ENCODE data around the gene ABCB8. TPM values are rescaled to one million over a fixed set of nuclear protein-coding genes. Genes with fewer than 3 reads are reported as not detected.
A peak's percentile ranks its signal among the peaks of the same experiment; 100 is the strongest.

Gene ABCB8
- total RNA-seq, 1 donor from 2014 or later: 57.1 TPM

- no peaks in the 10 kb centered on the region for H3K36me3 Mint-ChIP-seq (ENCODE audit: unreplicated experiment)
- H3K27me3 Mint-ChIP-seq (ENCODE audit: unreplicated experiment): peaks cover 3% of the 10 kb centered on the region
- H3K4me3 Mint-ChIP-seq (ENCODE audit: unreplicated experiment): no peak overlapping the region
- no peak for TF ChIP-seq CTCF (IDR thresholded peaks at IDR 0.05; ENCODE audit: partially characterized antibody, unreplicated experiment)
- peaks cover 6% of the 10 kb centered on the region for H3K9me3 Mint-ChIP-seq (ENCODE audit: unreplicated experiment)
- no peak for DNase-seq
- H3K4me1 Mint-ChIP-seq (ENCODE audit: low read depth, unreplicated experiment): peaks cover 2% of the 10 kb centered on the region
- no peak overlapping the region for H3K27ac Mint-ChIP-seq (ENCODE audit: unreplicated experiment)
Observed at GRCh38 chr7:151001546-151001945, 26.7 kb upstream of the ABCB8 start.

- no peak for TF ChIP-seq CTCF (IDR thresholded peaks at IDR 0.05; ENCODE audit: partially characterized antibody, unreplicated experiment)
- no peak for DNase-seq
- Mint-ChIP-seq H3K27ac (ENCODE audit: unreplicated experiment) (no peak overlapping the region), H3K4me3 (ENCODE audit: unreplicated experiment) (peak overlapping the region; percentile 8), H3K27me3 (ENCODE audit: unreplicated experiment) (peaks cover 2% of the 10 kb centered on the region), H3K36me3 (ENCODE audit: unreplicated experiment) (no peaks in the 10 kb centered on the region), H3K4me1 (ENCODE audit: low read depth, unreplicated experiment) (peaks cover 6% of the 10 kb centered on the region), H3K9me3 (ENCODE audit: unreplicated experiment) (peaks cover 6% of the 10 kb centered on the region)
Observed at GRCh38 chr7:151003572-151003971, 24.7 kb upstream of the ABCB8 start.

GRCh38 chr7:151005566-151005965, 22.7 kb upstream of the ABCB8 start:
- peaks cover 6% of the 10 kb centered on the region for H3K9me3 Mint-ChIP-seq (ENCODE audit: unreplicated experiment)
- H3K27ac Mint-ChIP-seq (ENCODE audit: unreplicated experiment): no peak overlapping the region
- no peak for DNase-seq
- peaks cover 2% of the 10 kb centered on the region for H3K27me3 Mint-ChIP-seq (ENCODE audit: unreplicated experiment)
- H3K4me3 Mint-ChIP-seq (ENCODE audit: unreplicated experiment): no peak overlapping the region
- peaks cover 6% of the 10 kb centered on the region for H3K4me1 Mint-ChIP-seq (ENCODE audit: low read depth, unreplicated experiment)
- H3K36me3 Mint-ChIP-seq (ENCODE audit: unreplicated experiment): no peaks in the 10 kb centered on the region
- TF ChIP-seq CTCF (IDR thresholded peaks at IDR 0.05; ENCODE audit: partially characterized antibody, unreplicated experiment): no peak

- Mint-ChIP-seq H3K9me3 (ENCODE audit: unreplicated experiment) (peaks cover 6% of the 10 kb centered on the region), H3K27ac (ENCODE audit: unreplicated experiment) (no peak overlapping the region), H3K27me3 (ENCODE audit: unreplicated experiment) (peaks cover 5% of the 10 kb centered on the region), H3K4me1 (ENCODE audit: low read depth, unreplicated experiment) (peaks cover 6% of the 10 kb centered on the region), H3K36me3 (ENCODE audit: unreplicated experiment) (no peaks in the 10 kb centered on the region), H3K4me3 (ENCODE audit: unreplicated experiment) (no peak overlapping the region)
- DNase-seq: no peak
- TF ChIP-seq CTCF (IDR thresholded peaks at IDR 0.05; ENCODE audit: partially characterized antibody, unreplicated experiment): no peak
Observed at GRCh38 chr7:151006590-151007300, 21.5 kb upstream of the ABCB8 start.

- DNase-seq: no peak
- H3K27ac Mint-ChIP-seq (ENCODE audit: unreplicated experiment): no peak overlapping the region
- H3K4me3 Mint-ChIP-seq (ENCODE audit: unreplicated experiment): no peak overlapping the region
- no peaks in the 10 kb centered on the region for H3K36me3 Mint-ChIP-seq (ENCODE audit: unreplicated experiment)
- peaks cover 7% of the 10 kb centered on the region for H3K4me1 Mint-ChIP-seq (ENCODE audit: low read depth, unreplicated experiment)
- no peak for TF ChIP-seq CTCF (IDR thresholded peaks at IDR 0.05; ENCODE audit: partially characterized antibody, unreplicated experiment)
- peaks cover 10% of the 10 kb centered on the region for H3K9me3 Mint-ChIP-seq (ENCODE audit: unreplicated experiment)
- peaks cover 10% of the 10 kb centered on the region for H3K27me3 Mint-ChIP-seq (ENCODE audit: unreplicated experiment)
Observed at GRCh38 chr7:151007469-151007898, 20.8 kb upstream of the ABCB8 start.

Measured in glutamatergic neuron (in vitro differentiated cells).